Activated T-helper 1 cell treated with anti-CD3 and anti-CD28 coated beads, Interleukin-12 subunit alpha, Interleukin-12 subunit beta, Interleukin-2, Interleukin-4 antibody, amounts not matched to agents 30 ng/mL and 10 ng/mL and 1 ng/mL, durations not matched to agents 14 hours and 24 hours and 36 hours (primary cell): ENCODE measurements around the gene SLC5A8. TPM values are rescaled to one million over a fixed set of nuclear protein-coding genes. Genes with fewer than 3 reads are reported as not detected.

ENCODE experiments used
- DNase-seq: peaks from one replicate; pipeline ENCODE4 v3.0.0; 2021; ENCODE audit warnings: low spot score
- H3K27ac Mint-ChIP-seq: one replicate; pipeline ENCODE4 v1.8.0; 2021; ENCODE audit warnings: mild to moderate bottlenecking, mixed read lengths
- H3K27me3 Mint-ChIP-seq: one replicate; pipeline ENCODE4 v1.8.0; 2022; ENCODE audit warnings: mild to moderate bottlenecking, moderate library complexity, mixed read lengths; ENCODE audit not compliant: insufficient read depth
- H3K36me3 Mint-ChIP-seq: one replicate; pipeline ENCODE4 v1.8.0; 2021; ENCODE audit warnings: low read depth, mixed read lengths
- H3K4me1 Mint-ChIP-seq: one replicate; pipeline ENCODE4 v1.8.0; 2021; ENCODE audit warnings: low read depth, mixed read lengths
- H3K4me3 Mint-ChIP-seq: one replicate; pipeline ENCODE4 v1.8.0; 2021; ENCODE audit warnings: mild to moderate bottlenecking, moderate library complexity, mixed read lengths
- H3K9me3 Mint-ChIP-seq: one replicate; pipeline ENCODE4 v1.8.0; 2021; ENCODE audit warnings: mixed read lengths
- intact Hi-C: fragments of 100-400 bp; cut with micrococcal nuclease; formaldehyde crosslinking; loops from one replicate; pipeline ENCODE4 v1.15.1; 2024
- total RNA-seq: library from RNA; stranded (reverse); gene quantifications from 2 replicates; pipeline ENCODE4 v1.2.3, GENCODE V29; 2022

The SLC5A8 gene
- total RNA-seq, 1 donor from 2014 or later = not detected

DNA sequence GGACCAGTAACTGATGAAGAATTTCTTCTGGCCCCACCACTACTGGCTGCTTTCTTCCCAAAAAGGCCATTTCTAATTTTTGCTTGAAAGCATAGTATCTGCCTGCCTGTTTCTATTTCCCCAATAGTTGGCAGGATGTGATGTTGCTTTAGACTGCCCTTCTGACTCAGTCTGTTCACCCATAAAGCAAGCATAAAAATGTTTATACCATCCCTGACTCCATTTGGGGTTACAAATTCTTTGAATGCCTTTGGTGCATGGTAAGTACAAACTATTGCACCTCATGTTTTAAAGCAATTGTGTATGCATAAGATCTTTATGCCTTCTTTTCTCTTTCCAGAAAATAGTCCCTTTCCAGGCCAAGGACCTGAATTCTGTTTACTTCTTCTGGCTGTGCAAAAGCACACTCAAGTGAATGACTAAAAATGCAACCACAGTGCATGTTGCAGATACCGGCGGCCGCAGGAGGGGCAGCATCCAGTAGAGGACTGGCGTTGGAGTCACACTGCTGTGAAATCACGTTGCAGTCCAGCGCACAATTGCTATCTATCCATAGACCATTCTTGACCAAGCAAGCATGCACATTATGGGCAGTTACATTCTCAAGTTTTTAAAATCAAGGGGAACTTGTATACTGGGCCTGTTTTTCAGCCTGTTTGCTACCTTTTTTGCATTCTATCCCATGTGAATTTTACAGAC is 82.4 kb downstream of the SLC5A8 start:
- Mint-ChIP-seq H3K36me3 (no peaks in the 10 kb centered on the region), H3K27ac (no peak overlapping the region), H3K4me3 (no peak overlapping the region), H3K27me3 (peaks cover 1% of the 10 kb centered on the region), H3K4me1 (no peaks in the 10 kb centered on the region), H3K9me3 (no peaks in the 10 kb centered on the region)
- no peak for DNase-seq
- intact Hi-C loops = no loop called here

DNA sequence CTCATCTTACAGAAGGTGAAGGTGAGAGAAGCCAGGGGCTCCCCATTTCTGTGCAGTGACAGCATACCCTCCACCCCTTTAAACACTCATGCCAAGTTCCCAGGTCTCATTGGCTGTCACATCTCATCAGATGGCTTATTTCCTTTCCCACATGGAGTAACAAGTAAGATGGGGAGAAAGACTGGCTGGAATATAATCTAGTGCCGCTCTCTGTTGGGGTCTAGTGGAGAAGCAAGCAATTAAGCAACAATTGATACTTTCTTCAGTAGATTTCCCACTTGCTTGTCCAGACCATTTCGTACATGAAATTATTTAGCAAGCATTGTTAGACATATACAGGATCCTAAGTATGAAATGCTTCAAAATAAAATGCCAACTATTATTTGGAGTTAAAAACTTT is 92.2 kb downstream of the SLC5A8 start:
- Mint-ChIP-seq H3K36me3 (no peaks in the 10 kb centered on the region), H3K4me1 (no peaks in the 10 kb centered on the region), H3K4me3 (no peak overlapping the region), H3K27ac (no peak overlapping the region), H3K9me3 (no peaks in the 10 kb centered on the region), H3K27me3 (no peaks in the 10 kb centered on the region)
- intact Hi-C loops = no loop called here
- DNase-seq = no peak

- H3K4me3 Mint-ChIP-seq = no peak overlapping the region
- no peaks in the 10 kb centered on the region for H3K36me3 Mint-ChIP-seq
These were observed 93.1 kb downstream of the SLC5A8 start for GRCh38 chr12:101116911-101117310.

GRCh38 chr12:101115326-101115725 is 94.7 kb downstream of the SLC5A8 start:
- Mint-ChIP-seq H3K27me3 (no peaks in the 10 kb centered on the region), H3K4me1 (no peaks in the 10 kb centered on the region), H3K4me3 (no peak overlapping the region), H3K27ac (no peak overlapping the region), H3K9me3 (no peaks in the 10 kb centered on the region), H3K36me3 (no peaks in the 10 kb centered on the region)
- DNase-seq = no peak
- intact Hi-C loops = no loop called here

More at GRCh38 chr12:101116911-101117310, 93.1 kb downstream of the SLC5A8 start:
- no peaks in the 10 kb centered on the region for H3K4me1 Mint-ChIP-seq
- no peak overlapping the region for H3K27ac Mint-ChIP-seq
- no peaks in the 10 kb centered on the region for H3K9me3 Mint-ChIP-seq
- intact Hi-C loops = no loop called here
- DNase-seq = no peak
- no peaks in the 10 kb centered on the region for H3K27me3 Mint-ChIP-seq

DNA sequence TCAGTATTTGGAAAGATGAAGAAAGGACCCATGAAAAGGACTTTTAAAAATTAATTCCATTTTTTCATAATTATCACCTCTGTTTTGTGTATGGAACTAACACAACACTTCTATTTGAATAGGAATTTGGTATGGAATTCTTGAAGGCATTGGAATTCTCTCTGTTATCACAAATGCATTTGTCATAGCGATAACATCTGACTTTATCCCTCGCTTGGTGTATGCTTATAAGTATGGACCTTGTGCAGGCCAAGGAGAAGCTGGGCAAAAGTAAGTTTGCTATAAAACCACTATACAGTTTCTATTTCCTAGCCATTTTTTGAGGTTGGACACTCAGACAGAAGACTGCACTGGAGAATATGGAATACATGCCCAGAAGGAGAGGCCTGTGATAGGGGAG is 98.6 kb downstream of the SLC5A8 start:
- Mint-ChIP-seq H3K27me3 (no peaks in the 10 kb centered on the region), H3K9me3 (no peaks in the 10 kb centered on the region), H3K4me3 (no peak overlapping the region), H3K4me1 (no peaks in the 10 kb centered on the region), H3K27ac (no peak overlapping the region), H3K36me3 (no peaks in the 10 kb centered on the region)
- intact Hi-C loops = no loop called here
- DNase-seq = no peak

- no peak overlapping the region for H3K27ac Mint-ChIP-seq
- H3K36me3 Mint-ChIP-seq = no peaks in the 10 kb centered on the region
- intact Hi-C loops = no loop called here
- H3K9me3 Mint-ChIP-seq = no peaks in the 10 kb centered on the region
- DNase-seq = no peak
- H3K27me3 Mint-ChIP-seq = no peaks in the 10 kb centered on the region
- no peaks in the 10 kb centered on the region for H3K4me1 Mint-ChIP-seq
- no peak overlapping the region for H3K4me3 Mint-ChIP-seq
These were observed 99.2 kb downstream of the SLC5A8 start for GRCh38 chr12:101110866-101111265.

DNA sequence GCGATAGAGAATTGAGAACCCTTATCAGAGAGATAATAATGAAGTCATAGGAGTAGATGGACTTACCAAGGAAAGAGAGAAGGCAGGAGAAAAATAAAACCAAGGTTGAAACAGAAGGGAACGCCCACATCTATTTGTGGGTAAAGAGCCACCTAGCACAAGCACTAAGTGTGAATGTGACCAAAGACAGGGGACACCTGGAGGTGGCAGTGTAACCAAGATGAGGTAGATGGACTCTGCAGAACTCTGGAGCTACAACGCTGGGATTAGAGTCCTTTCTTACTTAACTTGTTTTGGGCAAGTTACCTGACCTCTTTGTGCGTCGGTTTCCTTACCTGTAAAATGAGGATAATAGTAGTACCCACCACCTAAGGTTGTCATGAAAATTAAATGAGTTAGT is 101.9 kb downstream of the SLC5A8 start:
- Mint-ChIP-seq H3K9me3 (no peaks in the 10 kb centered on the region), H3K4me1 (no peaks in the 10 kb centered on the region), H3K36me3 (no peaks in the 10 kb centered on the region), H3K27me3 (no peaks in the 10 kb centered on the region), H3K4me3 (no peak overlapping the region), H3K27ac (no peak overlapping the region)
- intact Hi-C loops = no loop called here
- no peak for DNase-seq

GRCh38 chr12:101107032-101107763 is 102.8 kb downstream of the SLC5A8 start:
- Mint-ChIP-seq H3K27ac (no peak overlapping the region), H3K9me3 (no peaks in the 10 kb centered on the region), H3K4me3 (no peak overlapping the region), H3K36me3 (no peaks in the 10 kb centered on the region), H3K27me3 (no peaks in the 10 kb centered on the region), H3K4me1 (no peaks in the 10 kb centered on the region)
- DNase-seq = no peak
- intact Hi-C loops = no loop called here

Other genes with a start within 250 kb of the SLC5A8 start
- 41.8 and 46.0 TPM in 2 replicates for gene UTP20, start 69.9 kb upstream of the SLC5A8 start, total RNA-seq
- gene ARL1, start 197.5 kb upstream of the SLC5A8 start, total RNA-seq = 70.8 and 76.9 TPM in 2 replicates